NCI-H748 (cell line): ENCODE measurements around the gene PAN2.
"Not testable (repeated sequence)": the region's sequence is repeated elsewhere in the genome, so short reads cannot be mapped to it uniquely, and the experiment has no call there.

Experiments used
- DNase-seq: peaks from one replicate; lab custom pipeline; 2025; ENCODE audit not compliant: unreplicated experiment; lab: John Stamatoyannopoulos, UW

PAN2 gene

DNA sequence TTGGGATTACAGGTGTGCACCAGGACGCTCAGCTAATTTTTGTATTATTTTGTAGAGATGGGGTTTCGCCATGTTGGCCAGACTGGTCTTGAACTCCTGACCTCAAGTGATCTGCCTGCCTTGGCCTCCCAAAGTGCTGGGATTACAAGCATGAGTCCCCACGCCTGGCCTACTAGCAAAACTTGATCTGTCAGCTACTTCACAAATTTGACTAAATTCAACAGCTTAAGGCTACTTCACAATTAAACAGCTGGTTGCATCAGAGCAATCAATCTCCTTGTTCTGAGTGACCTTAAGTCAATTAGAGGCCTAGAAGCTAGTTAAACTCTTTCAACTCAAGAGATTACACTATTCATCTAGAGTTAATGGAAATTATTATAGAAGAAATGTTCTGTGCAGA, 54.9 kb downstream of the PAN2 start:
- no peak for DNase-seq

DNA sequence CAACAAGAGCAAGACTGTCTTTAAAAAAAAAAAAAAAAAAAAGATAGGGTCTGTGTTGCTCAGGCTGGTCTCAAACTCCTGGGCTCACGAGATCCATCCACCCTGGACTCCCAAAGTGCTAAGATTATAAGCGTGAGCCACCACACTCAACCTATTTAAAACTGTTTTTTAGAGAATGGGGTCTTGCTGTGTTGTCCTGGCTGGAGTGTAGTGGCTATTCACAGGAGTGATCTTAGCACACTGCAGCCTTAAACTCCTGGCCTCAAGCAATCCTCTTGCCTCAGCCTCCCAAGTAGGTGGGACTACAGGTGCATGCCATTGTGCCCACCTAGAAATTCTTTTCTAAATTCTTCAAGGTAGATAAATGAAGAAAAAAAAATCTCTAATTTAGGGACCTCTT, 59.5 kb downstream of the PAN2 start:
- DNase-seq: no peak

DNA sequence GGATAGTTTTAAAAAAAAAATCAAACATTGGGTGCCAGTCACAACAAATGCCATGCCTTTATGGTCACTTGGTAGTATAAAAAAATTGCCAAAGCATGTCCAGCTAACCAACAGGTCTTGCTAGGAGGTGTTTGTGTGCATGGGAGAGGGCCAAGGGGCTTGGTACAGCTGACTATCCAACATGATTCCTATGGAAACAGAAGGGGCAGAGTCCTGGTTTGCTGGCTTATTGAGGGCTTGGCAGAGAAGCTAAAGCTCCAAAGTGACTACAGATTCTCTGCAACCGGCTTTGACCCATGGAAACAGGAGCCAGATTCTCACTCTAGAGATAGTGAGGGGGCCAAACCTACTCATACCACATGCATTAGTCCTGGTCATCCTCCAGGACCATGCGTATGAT, 61.3 kb downstream of the PAN2 start:
- DNase-seq: not testable (repeated sequence)

DNA sequence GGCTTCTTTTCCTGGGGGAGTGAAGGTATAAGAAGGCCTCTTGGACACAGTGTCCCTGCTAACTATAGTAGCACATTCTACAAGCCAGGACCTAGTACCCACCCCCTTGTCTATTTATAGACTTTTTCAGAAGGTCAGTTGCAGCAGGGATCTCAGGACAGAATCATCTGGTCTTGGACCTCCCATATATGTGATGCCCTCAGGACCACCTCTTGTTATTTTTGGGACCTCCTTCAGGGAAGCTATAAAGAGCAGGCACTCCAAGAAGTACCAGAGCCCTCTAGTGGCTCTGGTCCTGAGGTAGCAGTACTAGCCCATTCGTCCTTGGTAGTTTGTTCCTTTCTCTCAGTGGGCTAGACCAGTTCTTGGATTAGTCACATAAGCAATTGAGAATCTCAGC, 62.8 kb downstream of the PAN2 start:
- DNase-seq: peak; percentile 9

DNA sequence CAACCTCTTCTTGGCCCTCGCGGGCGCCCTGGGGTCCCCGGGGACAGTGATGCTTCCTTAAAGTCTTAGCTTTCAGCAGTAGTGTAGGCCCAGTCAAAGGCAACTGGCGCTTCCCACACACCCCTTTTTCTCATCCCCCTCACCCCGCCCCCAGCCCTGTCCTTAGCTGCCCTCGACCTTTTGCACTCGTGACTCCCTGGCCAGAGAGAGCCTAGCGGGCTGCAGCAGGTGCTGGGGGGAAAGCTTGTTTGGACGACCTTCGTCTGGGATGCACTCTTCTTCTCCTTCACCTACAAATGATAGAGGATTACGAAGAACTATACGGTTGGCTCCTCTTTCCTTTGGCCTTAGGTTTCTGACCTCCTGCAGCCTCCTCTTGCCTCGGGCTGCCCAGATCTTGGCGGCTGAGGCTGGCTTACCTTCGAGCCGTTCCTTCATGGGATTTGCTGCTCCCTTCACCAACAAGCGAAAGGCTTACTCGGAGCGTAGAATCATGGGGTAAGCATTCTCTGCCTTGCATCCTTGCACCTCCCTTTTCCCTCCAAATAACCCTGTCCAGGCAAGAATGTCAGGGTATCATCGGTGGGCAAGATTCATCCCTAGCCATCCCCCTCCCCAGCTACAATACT, 66.2 kb downstream of the PAN2 start:
- peak; percentile 29 for DNase-seq

GRCh38 chr12:56266693-56267442, 66.9 kb downstream of the PAN2 start, which contains the start of gene COQ10A:
COQ10A (plus strand) TSS chr12:56266942; CDS start chr12:56267119, 177 bp downstream.
- DNase-seq: peak; percentile 93
